HL-60 (cell line): ENCODE measurements around the gene TRPM2.

ENCODE experiments used
- CTCF ChIP-seq: IDR thresholded peaks from one replicate; pipeline ENCODE4 v1.5.1; 2011; ENCODE audit warnings: low read length, control low read depth, inconsistent platforms; ENCODE audit not compliant: insufficient read depth
- GABPA ChIP-seq: IDR thresholded peaks from 2 replicates; pipeline ENCODE4 v1.6.1; 2012; ENCODE audit warnings: low read depth
- POLR2AphosphoS5 ChIP-seq: IDR thresholded peaks from 2 replicates; pipeline ENCODE4 v1.6.1; 2012; ENCODE audit warnings: low read depth
- REST ChIP-seq: IDR thresholded peaks from 2 replicates; pipeline ENCODE4 v1.6.1; 2012; ENCODE audit warnings: low read depth; ENCODE audit not compliant: insufficient replicate concordance

- no peak for TF ChIP-seq CTCF
- no peak for TF ChIP-seq REST
- no peak for TF ChIP-seq GABPA
- no peak for TF ChIP-seq POLR2AphosphoS5
These were observed 83.9 kb downstream of the TRPM2 start for GRCh38 chr21:44437371-44437695.
